HEK293 (cell line): ENCODE measurements around the gene MELTF.

Experiments
- CTCF ChIP-seq: fragments of 450-650 bp; formaldehyde crosslinking; IDR thresholded peaks from 2 replicates; pipeline ENCODE4 v1.5.1; 2016; ENCODE audit warnings: missing biosample characterization, missing genetic modification characterization
- KLF9 ChIP-seq: fragments of 450-650 bp; formaldehyde crosslinking; IDR thresholded peaks from 2 replicates; pipeline ENCODE4 v1.5.1; 2016; ENCODE audit warnings: missing biosample characterization, missing genetic modification characterization, low read depth
- REST ChIP-seq: fragments of 450-650 bp; formaldehyde crosslinking; IDR thresholded peaks from 2 replicates; pipeline ENCODE4 v1.5.1; 2016; ENCODE audit warnings: missing biosample characterization, missing genetic modification characterization
- SETDB1 ChIP-seq: IDR thresholded peaks from one replicate; pipeline ENCODE4 v1.6.1; 2017; ENCODE audit warnings: mild to moderate bottlenecking, low read length, moderate library complexity, mixed read lengths; ENCODE audit not compliant: insufficient read length
- TRIM28 ChIP-seq: IDR thresholded peaks from 2 replicates; pipeline ENCODE4 v1.6.1; 2011; ENCODE audit warnings: low read length, control low read depth, borderline replicate concordance
- ZBTB44 ChIP-seq: fragments of 450-650 bp; IDR thresholded peaks from 2 replicates; pipeline ENCODE4 v1.5.1; 2018; ENCODE audit warnings: missing biosample characterization, mild to moderate bottlenecking, missing genetic modification characterization
- ZBTB49 ChIP-seq: fragments of 450-650 bp; formaldehyde crosslinking; IDR thresholded peaks from 2 replicates; pipeline ENCODE4 v1.5.1; 2016; ENCODE audit warnings: missing biosample characterization, missing genetic modification characterization, low read depth
- ZNF140 ChIP-seq: fragments of 450-650 bp; formaldehyde crosslinking; IDR thresholded peaks from 2 replicates; pipeline ENCODE4 v1.5.1; 2016; ENCODE audit warnings: missing biosample characterization, missing genetic modification characterization
- ZNF211 ChIP-seq: fragments of 450-650 bp; formaldehyde crosslinking; IDR thresholded peaks from 2 replicates; pipeline ENCODE4 v1.5.1; 2016; ENCODE audit warnings: low read depth, missing biosample characterization, missing genetic modification characterization
- ZNF311 ChIP-seq: fragments of 450-650 bp; formaldehyde crosslinking; IDR thresholded peaks from 2 replicates; pipeline ENCODE4 v1.5.1; 2017; ENCODE audit warnings: missing biosample characterization, missing genetic modification characterization, borderline replicate concordance
- ZNF426 ChIP-seq: fragments of 450-650 bp; formaldehyde crosslinking; IDR thresholded peaks from 2 replicates; pipeline ENCODE4 v1.5.1; 2017; ENCODE audit warnings: missing biosample characterization, missing genetic modification characterization, mild to moderate bottlenecking, inconsistent platforms, moderate library complexity
- ZNF677 ChIP-seq: fragments of 450-650 bp; IDR thresholded peaks from 2 replicates; pipeline ENCODE4 v1.5.0; 2018; ENCODE audit warnings: missing biosample characterization, mild to moderate bottlenecking, missing genetic modification characterization, moderate library complexity
- ZNF792 ChIP-seq: fragments of 450-650 bp; formaldehyde crosslinking; IDR thresholded peaks from 2 replicates; pipeline ENCODE4 v1.5.1; 2016; ENCODE audit warnings: missing biosample characterization, missing genetic modification characterization
- ZSCAN5A ChIP-seq: fragments of 450-650 bp; formaldehyde crosslinking; IDR thresholded peaks from 2 replicates; pipeline ENCODE4 v1.5.1; 2016; ENCODE audit warnings: missing biosample characterization, missing genetic modification characterization

- TF ChIP-seq CTCF = no peak
- TF ChIP-seq ZNF311 (tag by site-specific recombination) = no peak
- TF ChIP-seq ZNF792 = no peak
- no peak for TF ChIP-seq ZNF140 (tag by site-specific recombination)
- no peak for TF ChIP-seq ZSCAN5A (tag by site-specific recombination)
- no peak for TF ChIP-seq TRIM28
- no peak for TF ChIP-seq KLF9 (tag by site-specific recombination)
- TF ChIP-seq ZNF426 (tag by site-specific recombination) = no peak
- no peak for TF ChIP-seq ZBTB49 (tag by site-specific recombination)
- TF ChIP-seq REST = no peak
- no peak for TF ChIP-seq ZNF677 (tag by site-specific recombination)
- TF ChIP-seq ZNF211 (tag by site-specific recombination) = no peak
- TF ChIP-seq SETDB1 = no peak
- no peak for TF ChIP-seq ZBTB44
These were observed 25.9 kb downstream of the MELTF start for GRCh38 chr3:197003461-197004385.
